Spleen (tissue), 7 donors: Measurements from ENCODE around the gene UIMC1.

Experiments
- CTCF ChIP-seq, 11 experiments: fragments of 200-600 bp in 7 of 11; fragments of 450-650 bp in 4 of 11; sonication (generic) in 4 of 11; IDR thresholded peaks in 8 of 11; conservative IDR thresholded peaks in 3 of 11; 1 replicate in 7 of 11; 2 replicates in 4 of 11; pipeline versions ENCODE4 v1.4.0 to v1.8.0; 2016 to 2021; ENCODE audit warnings: antibody characterized with exemption in 11 of 11, inconsistent platforms in 4 of 11, mild to moderate bottlenecking in 1 of 11
- POLR2A ChIP-seq, 3 donors: fragments of 450-650 bp; IDR thresholded peaks; one replicate each; pipeline ENCODE4 v1.5.1; 2017; ENCODE audit warnings: antibody characterized with exemption in 3 of 3, mild to moderate bottlenecking in 1 of 3
- POLR2AphosphoS5 ChIP-seq, 3 donors: sonication (generic); formaldehyde crosslinking; IDR thresholded peaks; one replicate each; pipeline ENCODE4 v1.5.1; 2017; ENCODE audit warnings: antibody characterized with exemption in 3 of 3
- donor health status: DM: no; HTN: no; CAD: no; lungs with moderate emphysema.
- donor health status: DM: no; HTN: no; CAD: no.
- donor health status: DM: no; HTN: no; CAD: no.

DNA sequence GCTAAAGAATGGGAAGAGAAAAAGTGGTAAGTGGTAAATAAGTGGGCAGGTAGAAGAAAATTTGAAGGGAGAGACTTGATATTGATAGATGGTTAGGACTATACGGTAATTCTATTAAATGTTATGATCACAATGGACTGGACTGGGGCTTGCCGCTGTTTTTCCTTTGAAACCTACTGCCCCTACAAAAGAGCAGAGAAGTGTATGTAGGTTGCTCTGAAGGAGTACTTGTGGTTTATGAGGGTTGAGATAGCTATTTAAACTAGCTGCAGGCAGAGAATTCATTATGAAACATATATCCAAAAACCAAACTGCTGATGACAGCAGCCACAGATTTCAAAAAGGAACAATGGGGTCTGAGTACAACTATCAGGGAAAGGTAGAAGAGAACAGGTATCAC lies 90.7 kb downstream of the UIMC1 start:
- no peak for TF ChIP-seq CTCF (IDR thresholded peaks at IDR 0.05 in 8 of 11, conservative IDR thresholded peaks at IDR 0.05 in 3 of 11)
- TF ChIP-seq POLR2AphosphoS5 (IDR thresholded peaks at IDR 0.05): no peak
- no peak for TF ChIP-seq POLR2A (IDR thresholded peaks at IDR 0.05)
